Left renal cortex interstitium (tissue), 4 donors: ENCODE results near the gene PDE6B. TPM values are rescaled to one million over a fixed set of nuclear protein-coding genes. Genes with fewer than 3 reads are reported as not detected.

ENCODE experiments used
- DNase-seq, 4 donors: peaks; one replicate each; pipeline ENCODE4 v3.0.0-alpha.2; 2013; ENCODE audit warnings: low read depth in 4 of 4, low spot score in 2 of 4, missing footprints in 1 of 4
- polyA plus RNA-seq, 4 donors: library from polyadenylated mRNA; unstranded; fragments of 120-200 nt; gene quantifications; one replicate each; pipeline ENCODE4 v1.2.1, GENCODE V29; 2013; ENCODE audit not compliant: insufficient read length in 4 of 4

Gene PDE6B
- polyA plus RNA-seq, 4 donors: 30.0 to 50.5 (median 41.4) TPM

GRCh38 chr4:717601-718320 is 92.4 kb downstream of the PDE6B start:
- no peak for DNase-seq

- no peak for DNase-seq
Measured at GRCh38 chr4:718460-718859, 93.1 kb downstream of the PDE6B start.

Other genes with a start within 250 kb of the PDE6B start
- gene ZNF721, start 126.4 kb upstream of the PDE6B start, polyA plus RNA-seq: 10 to 100 TPM; 36.2 to 45.5 (median 41.2) TPM
- gene PIGG, start 126.4 kb upstream of the PDE6B start, polyA plus RNA-seq: 10 to 100 TPM; 41.1 to 85.9 (median 65.8) TPM
- gene TMEM271, start 49.3 kb upstream of the PDE6B start, polyA plus RNA-seq: under 1 TPM in 2 of 4 donors, not detected in 2; 0.10 to 0.14 TPM
- gene ATP5ME, start 48.7 kb downstream of the PDE6B start, polyA plus RNA-seq: 100 to 1,000 TPM; 267 to 367 (median 284) TPM
- gene MYL5, start 49.0 kb downstream of the PDE6B start, polyA plus RNA-seq: 10 to 100 TPM; 16.3 to 23.6 (median 18.8) TPM
- gene SLC49A3, start 63.6 kb downstream of the PDE6B start, polyA plus RNA-seq: 1 to 10 TPM; 3.7 to 7.1 (median 5.0) TPM
- 100 to 1,000 TPM in 1 of 4 donors, 10 to 100 TPM in 3; 56.8 to 102 (median 81.9) TPM for gene PCGF3, start 80.3 kb downstream of the PDE6B start, polyA plus RNA-seq
- 1 to 10 TPM; 1.5 to 4.1 (median 3.0) TPM for gene CPLX1, start 200.6 kb downstream of the PDE6B start, polyA plus RNA-seq